RKO (cell line): Measurements from ENCODE around the gene COL23A1.

Experiments
- DNase-seq: peaks from one replicate; pipeline ENCODE4 v3.0.0-alpha.2; 2016; ENCODE audit warnings: low spot score

The COL23A1 gene

GRCh38 chr5:178531786-178532185 is 58.4 kb downstream of the COL23A1 start:
- no peak for DNase-seq

- no peak for DNase-seq
Measured at GRCh38 chr5:178530526-178530925, 59.7 kb downstream of the COL23A1 start.

- DNase-seq = no peak
Measured at GRCh38 chr5:178529080-178529479, 61.1 kb downstream of the COL23A1 start.

- DNase-seq = no peak
Measured at GRCh38 chr5:178527458-178528307, 62.5 kb downstream of the COL23A1 start.

GRCh38 chr5:178526773-178527457 is 63.3 kb downstream of the COL23A1 start:
- DNase-seq = no peak

- DNase-seq = no peak
Measured at GRCh38 chr5:178525906-178526732, 64.1 kb downstream of the COL23A1 start.

GRCh38 chr5:178524093-178524882 is 65.9 kb downstream of the COL23A1 start:
- no peak for DNase-seq

GRCh38 chr5:178522361-178522760 is 67.8 kb downstream of the COL23A1 start:
- no peak for DNase-seq

- DNase-seq = no peak
Measured at GRCh38 chr5:178520851-178521250, 69.3 kb downstream of the COL23A1 start.

- no peak for DNase-seq
Measured at GRCh38 chr5:178519804-178520203, 70.4 kb downstream of the COL23A1 start.

- no peak for DNase-seq
Measured at GRCh38 chr5:178519155-178519554, 71.0 kb downstream of the COL23A1 start.

- DNase-seq = no peak
Measured at GRCh38 chr5:178516504-178517235, 73.5 kb downstream of the COL23A1 start.

- DNase-seq = no peak
Measured at GRCh38 chr5:178515776-178516503, 74.3 kb downstream of the COL23A1 start.

GRCh38 chr5:178514851-178515418 is 75.3 kb downstream of the COL23A1 start:
- DNase-seq = no peak

- no peak for DNase-seq
Measured at GRCh38 chr5:178511172-178511571, 79.0 kb downstream of the COL23A1 start.

- no peak for DNase-seq
Measured at GRCh38 chr5:178509491-178510057, 80.6 kb downstream of the COL23A1 start.

- no peak for DNase-seq
Measured at GRCh38 chr5:178507151-178507932, 82.9 kb downstream of the COL23A1 start.

- no peak for DNase-seq
Measured at GRCh38 chr5:178505639-178506407, 84.4 kb downstream of the COL23A1 start.
